ENCODE measurements around the gene SF3B1.
"Not testable (repeated sequence)": the region's sequence is repeated elsewhere in the genome, so short reads cannot be mapped to it uniquely, and the experiment has no call there.

The SF3B1 gene, protein sequence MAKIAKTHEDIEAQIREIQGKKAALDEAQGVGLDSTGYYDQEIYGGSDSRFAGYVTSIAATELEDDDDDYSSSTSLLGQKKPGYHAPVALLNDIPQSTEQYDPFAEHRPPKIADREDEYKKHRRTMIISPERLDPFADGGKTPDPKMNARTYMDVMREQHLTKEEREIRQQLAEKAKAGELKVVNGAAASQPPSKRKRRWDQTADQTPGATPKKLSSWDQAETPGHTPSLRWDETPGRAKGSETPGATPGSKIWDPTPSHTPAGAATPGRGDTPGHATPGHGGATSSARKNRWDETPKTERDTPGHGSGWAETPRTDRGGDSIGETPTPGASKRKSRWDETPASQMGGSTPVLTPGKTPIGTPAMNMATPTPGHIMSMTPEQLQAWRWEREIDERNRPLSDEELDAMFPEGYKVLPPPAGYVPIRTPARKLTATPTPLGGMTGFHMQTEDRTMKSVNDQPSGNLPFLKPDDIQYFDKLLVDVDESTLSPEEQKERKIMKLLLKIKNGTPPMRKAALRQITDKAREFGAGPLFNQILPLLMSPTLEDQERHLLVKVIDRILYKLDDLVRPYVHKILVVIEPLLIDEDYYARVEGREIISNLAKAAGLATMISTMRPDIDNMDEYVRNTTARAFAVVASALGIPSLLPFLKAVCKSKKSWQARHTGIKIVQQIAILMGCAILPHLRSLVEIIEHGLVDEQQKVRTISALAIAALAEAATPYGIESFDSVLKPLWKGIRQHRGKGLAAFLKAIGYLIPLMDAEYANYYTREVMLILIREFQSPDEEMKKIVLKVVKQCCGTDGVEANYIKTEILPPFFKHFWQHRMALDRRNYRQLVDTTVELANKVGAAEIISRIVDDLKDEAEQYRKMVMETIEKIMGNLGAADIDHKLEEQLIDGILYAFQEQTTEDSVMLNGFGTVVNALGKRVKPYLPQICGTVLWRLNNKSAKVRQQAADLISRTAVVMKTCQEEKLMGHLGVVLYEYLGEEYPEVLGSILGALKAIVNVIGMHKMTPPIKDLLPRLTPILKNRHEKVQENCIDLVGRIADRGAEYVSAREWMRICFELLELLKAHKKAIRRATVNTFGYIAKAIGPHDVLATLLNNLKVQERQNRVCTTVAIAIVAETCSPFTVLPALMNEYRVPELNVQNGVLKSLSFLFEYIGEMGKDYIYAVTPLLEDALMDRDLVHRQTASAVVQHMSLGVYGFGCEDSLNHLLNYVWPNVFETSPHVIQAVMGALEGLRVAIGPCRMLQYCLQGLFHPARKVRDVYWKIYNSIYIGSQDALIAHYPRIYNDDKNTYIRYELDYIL

DNA sequence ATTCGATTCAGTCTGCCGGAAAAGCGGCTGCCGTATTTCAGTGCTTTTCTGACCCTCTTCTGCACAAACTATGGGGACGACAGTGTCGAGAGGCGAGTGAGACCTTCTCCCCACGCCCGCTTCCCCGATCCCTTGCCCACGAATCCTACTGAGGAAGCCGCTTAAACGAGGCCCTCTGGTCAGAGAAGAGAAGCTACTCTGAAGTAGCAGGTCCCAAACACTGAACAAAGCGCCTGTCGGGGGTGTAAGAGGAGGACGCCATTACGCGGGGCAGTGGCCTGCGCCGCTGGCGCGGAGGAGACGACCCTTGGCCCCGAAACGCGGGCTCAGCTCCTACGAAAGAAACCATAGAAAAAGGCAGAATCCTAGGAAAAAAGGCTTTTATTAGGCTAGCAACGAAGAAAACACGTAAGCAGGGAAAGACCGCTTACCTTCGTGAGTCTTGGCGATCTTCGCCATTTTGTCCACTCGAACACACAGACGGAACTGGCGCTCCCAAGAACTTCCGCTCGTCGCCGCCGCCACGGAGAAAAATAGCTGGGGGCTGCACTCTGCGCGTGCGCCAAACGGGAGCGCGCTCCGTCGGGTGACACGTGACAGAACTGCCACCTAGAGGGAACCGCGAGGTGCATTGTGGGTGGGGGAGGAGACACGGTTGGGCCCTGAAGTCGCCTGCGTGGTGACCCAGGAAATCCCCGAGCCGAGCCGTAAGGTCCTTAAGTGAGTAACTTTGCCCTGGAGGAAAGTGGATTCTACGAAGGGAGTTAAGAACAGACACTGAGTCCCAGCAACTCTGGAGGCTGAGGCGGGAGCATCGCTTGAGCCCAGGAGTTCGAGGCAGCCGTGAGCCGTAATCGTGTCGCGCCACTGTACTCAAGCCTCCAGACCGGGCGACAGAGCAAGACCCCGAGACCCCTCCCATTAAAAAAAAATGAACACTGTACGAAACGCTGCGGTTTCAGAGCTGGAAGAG lies at the start of gene SF3B1:
SF3B1 (minus strand) TSS at position 488 of the 973 bp plus-strand sequence; CDS start at position 459, 29 bp downstream.
- DNase-seq (ENCODE audit: low read depth), result peak; percentile 86

DNA sequence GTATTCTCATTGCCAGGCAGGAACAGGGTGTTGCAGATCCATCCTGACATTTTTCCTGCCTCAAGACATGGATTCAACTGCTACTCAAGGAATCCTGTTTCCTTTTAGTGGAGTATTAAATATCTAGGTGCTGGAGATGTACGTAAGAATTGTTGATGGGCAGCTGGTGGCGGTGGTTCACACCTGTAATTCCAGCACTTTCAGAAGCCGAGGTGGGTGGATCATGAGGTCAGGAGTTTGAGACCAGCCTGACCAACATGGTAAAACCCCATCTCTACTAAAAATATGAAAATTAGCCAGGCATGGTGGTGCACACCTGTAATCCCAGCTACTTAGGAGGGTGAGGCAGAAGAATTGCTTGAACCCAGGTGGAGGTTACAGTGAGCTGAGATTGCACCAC lies 49.4 kb upstream of the SF3B1 start:
- DNase-seq (ENCODE audit: low read depth), result not testable (repeated sequence)

DNA sequence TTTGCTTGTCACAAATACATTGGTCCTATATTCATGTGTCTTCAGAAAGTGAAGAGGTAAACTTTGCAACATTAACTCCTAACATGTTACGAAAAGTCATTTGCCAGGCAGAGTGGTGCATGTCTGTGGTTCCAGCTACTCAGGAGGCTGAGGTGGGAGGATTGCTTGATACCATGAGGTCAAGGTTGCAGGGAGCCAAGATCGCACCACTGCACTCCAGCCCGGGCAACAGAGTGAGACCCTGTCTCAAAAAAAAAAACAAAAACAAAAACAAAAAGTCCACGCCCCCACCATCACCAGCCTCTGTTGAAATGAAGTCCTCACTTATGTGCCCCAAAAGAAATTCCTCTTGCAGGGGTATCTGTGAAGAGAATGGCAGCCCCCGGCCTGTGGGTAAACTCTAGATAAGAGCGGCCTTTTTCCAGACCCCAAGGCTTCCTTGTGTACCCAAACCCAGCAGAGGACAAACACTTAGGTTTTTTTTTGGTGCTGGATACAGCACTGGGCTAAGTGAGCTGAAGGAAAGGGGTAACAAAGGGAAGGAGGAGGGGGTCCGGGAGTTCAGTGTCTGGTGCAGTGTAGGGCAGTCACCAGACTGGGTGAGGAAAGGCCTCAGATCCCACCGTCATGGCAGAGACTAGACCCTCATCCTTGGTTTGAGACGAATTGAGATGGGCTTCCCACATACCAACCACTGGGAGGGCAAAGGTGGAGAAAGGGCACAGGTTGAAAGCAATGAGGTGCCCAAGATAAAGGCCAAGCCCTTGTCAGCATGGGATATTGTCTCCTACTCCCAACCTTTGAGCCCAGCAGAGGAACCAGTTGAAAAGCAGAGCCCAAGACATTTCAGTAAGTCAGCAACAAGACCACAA lies 45.6 kb upstream of the SF3B1 start:
- no peak for DNase-seq (ENCODE audit: low read depth)

DNA sequence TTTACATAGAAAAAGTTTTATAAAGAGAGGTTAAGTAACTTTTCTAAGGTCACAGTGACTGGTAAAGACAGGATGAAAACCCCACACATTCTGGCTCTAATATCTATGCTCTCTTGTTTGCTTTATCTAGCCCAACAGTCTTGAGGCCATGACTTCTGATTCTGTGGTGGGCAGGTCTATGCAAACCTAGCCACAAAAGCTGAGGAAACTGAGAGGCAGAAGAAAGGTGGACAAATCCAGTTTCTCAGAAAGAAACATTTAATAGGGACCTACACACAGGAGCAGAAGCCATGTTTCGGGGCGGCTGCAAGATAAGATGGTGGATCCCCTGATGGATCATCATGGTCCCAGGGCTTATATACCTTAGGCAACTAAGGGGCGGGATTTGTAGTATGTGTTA lies 43.0 kb upstream of the SF3B1 start:
- DNase-seq (ENCODE audit: low read depth), result no peak

DNA sequence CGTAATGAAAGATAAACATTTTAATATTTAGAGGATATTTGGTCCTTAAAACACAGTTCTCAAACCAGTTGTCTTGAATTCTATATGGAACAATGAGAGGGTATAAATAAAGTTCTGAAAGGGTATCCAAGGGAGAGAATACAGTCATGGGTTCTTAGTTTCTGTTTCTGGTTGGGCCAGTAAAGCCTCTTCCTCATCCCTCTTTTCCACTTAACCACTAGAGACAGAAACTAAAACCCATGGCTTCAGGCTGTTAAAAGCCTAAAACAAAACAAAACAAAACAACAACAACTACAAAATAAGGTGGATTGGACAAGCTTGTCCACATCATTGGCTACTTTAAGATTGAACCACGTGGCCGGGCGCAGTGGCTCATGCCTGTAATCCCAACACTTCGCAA lies 37.3 kb upstream of the SF3B1 start:
- no peak for DNase-seq (ENCODE audit: low read depth)

DNA sequence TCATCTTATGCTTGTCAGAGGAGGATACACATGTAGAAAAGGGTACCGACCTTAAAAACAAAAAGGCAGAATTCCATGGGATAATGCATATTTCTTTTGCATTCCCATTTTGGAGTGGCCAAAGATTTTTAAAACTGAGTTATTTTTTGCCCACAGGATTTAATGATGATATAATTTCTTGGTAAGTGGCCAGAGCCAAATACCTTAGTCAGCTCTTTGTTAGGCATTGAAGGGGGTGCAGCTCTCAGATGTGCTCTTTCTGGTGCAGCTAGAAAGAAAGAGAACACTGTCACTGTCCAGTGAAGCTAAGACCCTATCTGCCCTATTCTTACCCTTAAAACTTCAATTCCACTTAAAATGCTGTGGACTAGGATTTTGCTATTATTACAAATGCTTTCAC lies 29.3 kb upstream of the SF3B1 start:
- no peak for DNase-seq (ENCODE audit: low read depth)

DNA sequence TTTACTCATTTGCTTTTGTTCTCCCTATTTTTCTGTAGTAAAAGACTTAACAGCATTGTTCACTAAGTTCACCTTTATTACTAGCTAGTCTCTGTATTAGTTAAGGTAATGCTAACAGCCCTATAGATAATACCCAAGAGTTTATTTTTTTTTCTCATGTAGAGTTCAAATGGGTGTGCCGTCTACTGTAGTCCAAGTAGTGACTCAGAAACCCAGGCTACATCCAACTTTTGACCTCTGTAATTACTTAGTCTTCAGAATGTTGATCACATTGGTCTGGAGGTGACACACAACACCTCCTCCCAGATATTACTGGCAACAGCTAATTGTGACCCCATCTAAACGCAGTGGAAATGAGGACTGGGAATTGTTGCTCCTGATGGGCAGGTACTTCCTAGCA lies 26.2 kb upstream of the SF3B1 start:
- DNase-seq (ENCODE audit: low read depth), result no peak

DNA sequence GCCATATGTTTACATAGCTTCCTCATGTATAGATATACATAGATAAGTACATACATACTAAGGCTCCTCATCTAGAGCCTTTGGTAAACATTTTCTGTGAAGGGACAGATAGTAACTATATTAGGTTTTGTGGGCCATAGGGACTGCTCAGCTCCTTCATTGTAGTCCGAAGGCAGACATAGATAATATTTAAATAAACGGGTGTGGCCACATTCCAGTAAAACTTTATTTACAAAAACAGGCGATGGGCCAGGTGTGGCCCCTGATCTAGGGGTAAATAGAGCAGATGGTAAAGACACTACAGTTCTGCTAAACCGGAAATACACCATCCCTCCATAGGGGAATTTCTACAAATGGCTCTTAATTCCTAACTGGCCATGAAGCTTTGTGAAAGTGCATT lies 25.8 kb upstream of the SF3B1 start:
- no peak for DNase-seq (ENCODE audit: low read depth)

DNA sequence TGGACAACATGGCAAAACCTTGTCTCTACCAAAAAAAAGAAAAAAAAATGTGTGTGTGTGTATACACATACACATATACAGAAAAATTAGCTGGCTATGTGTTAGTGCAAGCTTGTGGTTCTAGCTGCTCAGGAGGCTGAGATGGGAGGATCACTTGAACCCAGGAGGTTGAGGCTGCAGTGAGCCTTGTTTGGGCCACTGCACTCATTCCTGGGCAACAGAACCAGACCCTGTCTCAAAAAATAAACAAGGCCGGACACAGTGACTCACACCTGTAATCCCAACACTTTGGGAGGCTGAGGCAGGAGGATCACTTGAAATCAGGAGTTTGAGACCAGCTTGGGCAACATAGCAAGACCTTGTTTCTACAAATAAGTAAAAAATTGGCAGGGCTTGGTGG lies 20.6 kb upstream of the SF3B1 start:
- no peak for DNase-seq (ENCODE audit: low read depth)

DNA sequence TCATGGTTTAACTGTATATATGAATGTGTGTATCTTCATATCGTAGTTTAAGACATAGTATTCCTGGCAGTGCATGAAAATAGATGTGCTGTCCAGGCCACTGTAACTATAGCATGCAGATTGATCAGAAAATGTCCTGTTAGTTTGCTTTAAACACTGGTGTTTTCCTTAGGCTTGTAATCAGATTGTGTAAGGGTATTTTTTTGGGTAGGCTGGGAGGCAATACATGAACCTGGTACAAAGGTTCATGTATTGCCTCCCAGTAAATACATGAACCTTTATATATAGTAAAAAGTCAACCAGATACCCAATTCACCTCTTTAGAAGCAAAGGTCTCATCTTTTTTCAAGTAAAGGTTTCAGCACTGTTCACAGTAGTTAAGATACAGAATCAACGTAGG lies 20.1 kb upstream of the SF3B1 start:
- DNase-seq (ENCODE audit: low read depth), result no peak

DNA sequence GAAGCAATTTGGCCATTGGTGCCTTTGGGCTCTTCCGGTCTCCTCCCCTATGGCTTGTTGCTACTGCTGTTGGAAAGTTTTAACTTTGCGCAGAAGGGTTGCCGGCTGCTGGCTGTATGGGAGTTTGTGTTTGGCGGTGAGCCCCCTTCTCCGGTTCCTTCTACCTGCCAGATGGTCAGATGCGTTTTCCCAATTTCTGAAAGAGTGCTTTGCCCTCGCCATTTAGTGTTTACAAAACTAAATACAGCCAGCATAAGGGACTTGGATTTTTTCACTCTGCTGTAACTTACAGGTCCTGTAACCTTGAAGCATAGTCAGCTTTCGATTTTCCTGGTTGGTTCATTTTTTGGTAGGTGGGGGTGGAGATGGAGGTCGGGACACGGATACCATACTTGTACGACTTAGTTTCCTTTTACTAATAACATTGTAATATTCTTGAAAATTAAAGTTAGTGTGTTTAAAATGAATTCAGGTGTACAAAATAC lies 19.1 kb upstream of the SF3B1 start:
- DNase-seq (ENCODE audit: low read depth), result peak; percentile 74

DNA sequence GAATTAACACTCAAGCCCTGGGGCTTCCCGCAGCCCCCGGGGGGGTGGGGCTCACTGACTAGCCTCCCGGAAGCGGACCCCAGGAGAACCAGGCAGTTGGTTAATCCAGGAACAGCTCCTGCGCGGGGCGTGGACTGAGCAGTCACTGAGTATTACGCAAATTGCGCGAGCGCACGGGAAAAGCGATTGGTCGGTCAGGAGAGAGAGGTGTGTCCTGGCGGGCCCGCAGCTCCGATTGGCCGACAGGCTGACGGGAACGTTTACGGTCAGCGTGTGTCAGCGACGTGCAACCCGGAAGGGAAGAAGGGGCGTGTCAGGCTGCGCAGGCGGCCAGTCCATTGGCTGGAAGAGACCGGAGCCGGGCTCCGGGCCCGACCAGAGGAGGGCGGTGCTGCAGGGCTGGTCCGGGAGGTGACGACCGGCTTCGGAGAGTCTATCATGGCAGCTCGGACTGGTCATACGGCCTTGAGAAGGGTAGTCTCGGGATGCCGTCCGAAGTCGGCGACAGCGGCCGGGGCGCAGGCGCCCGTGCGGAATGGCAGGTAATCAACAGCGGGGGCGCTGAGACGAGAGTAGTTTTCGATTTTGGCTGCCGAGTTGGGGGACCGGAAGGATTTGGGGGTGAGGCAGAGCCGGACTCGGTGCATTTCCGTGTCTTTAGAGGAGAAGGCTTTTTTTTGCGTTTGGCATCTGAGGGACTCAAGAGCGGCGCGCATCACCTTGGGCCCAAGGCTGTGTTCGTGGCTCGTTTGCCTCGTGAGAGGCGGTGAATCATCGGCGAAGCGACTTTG lies 18.5 kb upstream of the SF3B1 start, which contains the start of gene COQ10B:
COQ10B (plus strand) TSS at position 430 of the 791 bp plus-strand sequence; CDS start at position 439, 9 bp downstream.
- DNase-seq (ENCODE audit: low read depth), result peak; percentile 96

DNA sequence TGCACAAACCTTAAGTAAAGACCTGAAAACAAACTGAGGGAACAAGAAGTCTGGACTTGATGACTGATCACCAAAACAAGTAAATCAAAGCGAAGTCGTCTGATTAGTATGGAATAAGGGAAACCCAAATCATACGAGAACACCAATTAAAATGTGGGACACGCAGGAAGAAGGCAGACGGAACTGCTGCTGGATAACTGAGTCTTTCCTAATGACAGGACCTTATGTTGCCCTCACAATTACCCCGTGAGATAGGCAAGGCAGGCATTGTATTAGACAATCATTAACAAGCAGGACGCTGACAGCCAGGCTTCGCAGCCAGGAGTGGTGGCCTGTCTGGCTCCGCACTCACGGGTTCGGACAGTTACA lies 17.9 kb upstream of the SF3B1 start:
- DNase-seq (ENCODE audit: low read depth), result no peak

DNA sequence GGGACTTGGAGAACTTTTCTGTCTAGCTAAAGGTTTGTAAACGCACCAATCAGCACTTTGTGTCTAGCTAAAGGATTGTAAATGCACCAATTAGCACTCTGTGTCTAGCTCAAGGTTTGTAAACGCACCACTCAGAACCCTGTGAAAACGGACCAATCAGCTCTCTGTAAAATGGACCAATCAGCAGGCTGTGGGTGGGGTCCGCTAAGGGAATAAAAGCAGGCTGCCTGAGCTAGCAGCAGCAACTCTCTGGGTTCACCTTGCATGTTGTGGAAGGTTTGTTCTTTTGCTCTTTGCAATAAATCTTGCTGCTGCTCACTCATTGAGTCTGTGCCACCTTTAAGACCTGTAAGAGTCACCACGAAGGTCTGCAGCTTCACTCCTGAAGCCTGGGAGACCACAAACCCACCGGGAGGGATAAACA lies 16.1 kb upstream of the SF3B1 start:
- DNase-seq (ENCODE audit: low read depth), result not testable (repeated sequence)

DNA sequence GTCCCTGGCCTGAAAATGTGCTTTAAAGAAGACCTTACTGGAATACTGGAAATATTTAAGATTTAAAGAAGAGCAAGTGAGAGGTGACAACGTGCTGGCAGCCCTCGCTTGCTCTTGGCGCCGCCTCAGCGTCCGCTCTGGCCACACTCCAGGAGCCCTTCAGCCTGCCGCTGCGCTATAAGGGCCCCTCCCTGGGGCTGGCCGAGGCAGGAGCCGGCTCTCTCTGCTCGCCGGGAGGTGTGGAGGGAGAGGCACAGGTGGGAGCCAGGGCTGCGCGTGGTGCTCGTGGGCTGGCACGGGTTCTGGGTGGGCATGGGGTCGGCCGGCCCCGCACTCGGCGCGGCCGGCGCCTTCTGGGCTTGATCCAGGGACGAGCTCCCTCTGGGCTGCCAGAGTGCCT lies 15.6 kb upstream of the SF3B1 start:
- DNase-seq (ENCODE audit: low read depth), result no peak

DNA sequence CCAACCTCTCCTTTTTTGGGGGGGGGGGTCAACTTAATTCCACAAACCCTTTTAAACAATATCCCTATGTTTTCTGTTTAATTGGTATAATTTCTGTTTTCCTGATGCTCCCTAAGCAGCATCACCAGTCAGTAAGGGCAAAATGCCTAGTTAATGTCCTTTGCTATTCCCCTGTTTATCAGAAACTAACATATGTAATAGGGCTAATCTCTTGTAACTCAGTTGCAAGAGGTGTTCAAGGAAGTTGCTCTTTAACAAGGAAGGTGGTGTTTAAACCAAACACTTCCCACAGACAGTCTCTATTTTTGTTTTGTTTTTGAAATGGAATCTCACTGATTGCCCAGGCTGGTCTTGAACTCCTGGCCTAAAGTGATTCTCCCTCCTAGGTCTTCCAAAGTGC lies 12.0 kb upstream of the SF3B1 start:
- no peak for DNase-seq (ENCODE audit: low read depth)

DNA sequence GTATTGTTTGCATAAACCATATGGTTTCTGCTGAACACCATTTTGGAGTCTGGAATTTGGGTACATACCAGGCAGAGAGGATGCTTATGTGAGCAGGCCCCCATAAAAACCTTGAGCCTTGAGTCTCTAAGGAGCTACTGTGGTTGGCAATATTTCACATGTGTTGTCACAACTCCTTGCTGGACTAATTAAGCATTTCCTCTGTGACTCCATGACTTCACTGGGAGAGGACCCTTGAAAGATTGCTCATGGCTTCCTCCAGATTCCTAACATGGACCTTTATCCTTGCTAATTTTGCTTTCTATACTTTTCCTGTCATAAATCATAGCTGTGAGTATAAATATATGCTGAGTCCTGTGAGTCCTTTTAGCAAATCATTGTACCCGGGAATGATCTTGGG lies 10.9 kb upstream of the SF3B1 start:
- peak; percentile 37 for DNase-seq (ENCODE audit: low read depth)

DNA sequence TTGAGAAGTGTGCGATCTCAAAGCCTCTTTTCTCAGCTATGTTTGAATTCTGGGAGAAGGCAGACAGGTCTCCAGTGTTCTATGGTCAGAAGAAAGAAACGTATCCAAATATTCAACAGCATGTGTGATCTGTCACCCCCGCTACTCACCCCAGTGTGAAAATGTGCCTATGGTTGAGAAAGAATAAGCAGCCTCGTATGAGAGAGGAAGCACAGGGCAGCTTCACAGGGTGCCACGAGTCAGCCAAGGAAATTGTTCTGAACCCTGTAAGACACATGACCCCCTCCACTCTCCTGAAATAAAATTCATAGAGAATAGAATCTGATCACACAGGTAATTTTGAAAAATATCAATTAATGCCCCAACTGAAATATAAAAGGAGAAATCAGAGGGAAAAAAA lies 8.0 kb upstream of the SF3B1 start:
- DNase-seq (ENCODE audit: low read depth), result no peak

DNA sequence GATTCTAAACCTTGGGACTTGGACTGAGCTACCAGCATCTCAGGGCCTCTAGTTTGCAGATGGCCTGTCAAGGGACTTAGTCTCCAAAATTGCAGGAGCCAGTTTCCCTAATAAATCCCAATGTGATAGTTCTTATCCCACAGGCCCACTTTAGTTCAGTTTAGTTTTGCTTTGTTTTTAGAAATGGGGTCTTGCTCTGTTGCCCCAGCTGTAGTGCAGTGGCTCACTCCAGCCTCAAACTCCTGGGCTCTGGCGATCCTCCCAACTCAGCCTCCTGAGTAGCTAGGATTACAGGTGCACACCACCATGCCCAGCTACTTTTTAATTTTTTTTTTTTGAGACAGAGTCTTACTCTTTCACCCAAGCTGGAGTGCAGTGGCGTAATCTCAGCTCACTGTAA lies 2.6 kb upstream of the SF3B1 start:
- no peak for DNase-seq (ENCODE audit: low read depth)

Data from GM04503 (cell line).